Measurements from ENCODE around the gene POGZ. TPM values are rescaled to one million over a fixed set of nuclear protein-coding genes. Genes with fewer than 3 reads are reported as not detected.

POGZ gene
- total RNA-seq, 1 donor, result 41.0 TPM

- H3K4me3 ChIP-seq (ENCODE audit: low read depth, low read length), result no peak overlapping the region
- no peak for TF ChIP-seq CTCF (IDR thresholded peaks at IDR 0.05; ENCODE audit: insufficient read depth, low read length)
- DNase-seq (ENCODE audit: low read depth), result no peak
Measured at GRCh38 chr1:151493042-151493441, 33.7 kb upstream of the POGZ start.

GRCh38 chr1:151492120-151492519 is 32.8 kb upstream of the POGZ start:
- no peak for TF ChIP-seq CTCF (IDR thresholded peaks at IDR 0.05; ENCODE audit: insufficient read depth, low read length)
- H3K4me3 ChIP-seq (ENCODE audit: low read depth, low read length), result no peak overlapping the region
- DNase-seq (ENCODE audit: low read depth), result no peak

DNA sequence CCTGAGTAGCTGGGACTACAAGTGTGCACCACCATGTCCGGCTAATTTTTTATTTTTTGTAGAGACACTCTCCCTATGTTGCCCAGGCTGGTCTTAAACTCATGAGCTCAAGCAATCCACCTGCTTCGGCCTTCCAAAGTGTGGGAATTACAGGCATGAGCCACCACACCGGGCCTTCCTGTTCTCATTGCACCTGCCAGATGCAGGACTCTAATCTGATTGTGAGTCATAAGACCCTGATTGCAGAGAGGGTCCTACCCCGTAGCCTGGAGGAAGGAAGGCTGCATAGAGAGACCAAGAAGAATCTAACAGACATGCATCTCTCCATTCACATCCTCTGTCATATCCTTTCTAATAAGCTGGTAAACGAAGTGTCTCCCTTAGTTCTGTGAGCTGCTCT is 32.3 kb upstream of the POGZ start:
- H3K4me3 ChIP-seq (ENCODE audit: low read depth, low read length), result no peak overlapping the region
- DNase-seq (ENCODE audit: low read depth), result no peak
- TF ChIP-seq CTCF (IDR thresholded peaks at IDR 0.05; ENCODE audit: insufficient read depth, low read length), result no peak

- DNase-seq (ENCODE audit: low read depth), result no peak
- TF ChIP-seq CTCF (IDR thresholded peaks at IDR 0.05; ENCODE audit: insufficient read depth, low read length), result no peak
- no peak overlapping the region for H3K4me3 ChIP-seq (ENCODE audit: low read depth, low read length)
Measured at GRCh38 chr1:151486557-151486956, 27.3 kb upstream of the POGZ start.

DNA sequence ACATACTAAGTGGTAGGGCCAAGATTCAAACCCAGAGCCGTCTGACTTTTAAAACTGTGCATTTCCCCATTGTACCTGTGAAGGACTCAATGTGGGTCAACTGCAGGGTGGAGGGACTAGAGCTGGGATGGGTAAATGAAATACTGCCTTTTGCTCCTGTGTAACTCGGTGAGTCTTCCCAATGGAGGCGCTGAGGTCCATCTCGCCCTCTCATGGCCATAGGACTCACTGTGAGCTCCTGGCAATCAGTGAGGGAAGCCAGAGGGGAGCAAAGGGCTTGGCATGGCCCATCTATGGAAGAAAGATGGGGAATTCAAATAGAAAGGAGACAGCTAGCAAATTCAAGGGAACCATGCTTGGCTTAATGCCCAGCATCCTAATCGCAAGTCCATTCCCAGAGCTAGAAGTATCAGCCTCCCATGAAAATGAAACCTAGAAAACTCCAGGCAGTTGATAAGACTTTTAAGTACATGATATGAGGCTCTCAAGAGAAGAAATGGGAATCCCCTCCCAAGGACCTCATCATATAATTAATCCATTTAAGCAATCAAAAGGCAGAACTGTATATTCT is 26.5 kb upstream of the POGZ start:
- no peak overlapping the region for H3K4me3 ChIP-seq (ENCODE audit: low read depth, low read length)
- no peak for TF ChIP-seq CTCF (IDR thresholded peaks at IDR 0.05; ENCODE audit: insufficient read depth, low read length)
- peak; percentile 57 for DNase-seq (ENCODE audit: low read depth)

GRCh38 chr1:151482017-151482416 is 22.7 kb upstream of the POGZ start:
- no peak for TF ChIP-seq CTCF (IDR thresholded peaks at IDR 0.05; ENCODE audit: insufficient read depth, low read length)

GRCh38 chr1:151479462-151479861 is 20.2 kb upstream of the POGZ start:
- H3K4me3 ChIP-seq (ENCODE audit: low read depth, low read length), result no peak overlapping the region
- no peak for TF ChIP-seq CTCF (IDR thresholded peaks at IDR 0.05; ENCODE audit: insufficient read depth, low read length)
- DNase-seq (ENCODE audit: low read depth), result no peak

More at GRCh38 chr1:151482017-151482416, 22.7 kb upstream of the POGZ start:
- no peak for DNase-seq (ENCODE audit: low read depth)
- H3K4me3 ChIP-seq (ENCODE audit: low read depth, low read length), result no peak overlapping the region
